ENCODE data around the gene RAB7A.
"Not testable (repeated sequence)": the region's sequence is repeated elsewhere in the genome, so short reads cannot be mapped to it uniquely, and the experiment has no call there.

RAB7A gene

GRCh38 chr3:128753715-128754114 lies 27.7 kb downstream of the RAB7A start:
- DNase-seq (ENCODE audit: low read depth), result no peak

DNA sequence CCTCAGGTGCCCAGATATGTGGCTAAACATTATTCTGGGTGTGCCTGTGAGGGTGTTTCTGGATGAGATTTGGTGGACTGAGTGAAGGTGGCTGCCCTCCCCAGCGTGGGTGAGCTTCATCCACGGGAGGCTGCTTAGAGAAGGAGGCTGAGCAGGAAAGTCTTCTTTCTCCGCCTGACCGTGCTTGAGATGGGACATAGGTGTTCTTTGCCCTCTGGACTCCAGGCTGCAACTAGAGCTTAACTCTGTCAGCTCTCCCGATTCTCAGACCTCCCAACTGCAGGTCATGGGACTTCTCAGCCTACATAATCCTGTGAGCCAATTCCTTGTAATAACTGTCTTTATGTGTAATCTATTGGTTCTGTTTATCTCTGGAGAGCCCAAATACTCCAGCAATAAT lies 34.1 kb downstream of the RAB7A start:
- no peak for DNase-seq (ENCODE audit: low read depth)

- no peak for DNase-seq (ENCODE audit: low read depth)
These were observed 34.9 kb downstream of the RAB7A start for GRCh38 chr3:128760881-128761280.

DNA sequence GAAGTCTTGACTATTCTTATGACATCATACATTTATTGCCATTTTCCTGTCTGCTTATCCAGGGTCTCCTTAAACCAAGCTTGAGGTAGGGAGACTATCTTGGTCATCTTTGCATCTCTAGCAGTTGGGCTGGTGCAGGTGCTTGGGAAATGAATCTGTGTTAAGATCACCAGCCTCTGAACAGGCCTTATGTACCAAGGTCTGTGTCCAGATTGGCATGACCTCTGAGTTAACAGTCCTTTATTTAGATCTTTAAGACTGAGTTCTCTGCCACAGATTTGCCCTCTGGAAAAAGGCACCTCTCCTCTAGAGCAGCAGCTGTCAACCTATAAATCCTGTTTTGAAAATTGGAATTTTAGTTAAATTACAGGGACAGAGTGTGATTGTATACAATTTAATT lies 35.4 kb downstream of the RAB7A start:
- no peak for DNase-seq (ENCODE audit: low read depth)

- DNase-seq (ENCODE audit: low read depth), result no peak
These were observed 38.0 kb downstream of the RAB7A start for GRCh38 chr3:128763967-128764366.

- no peak for DNase-seq (ENCODE audit: low read depth)
These were observed 38.9 kb downstream of the RAB7A start for GRCh38 chr3:128764863-128765262.

DNA sequence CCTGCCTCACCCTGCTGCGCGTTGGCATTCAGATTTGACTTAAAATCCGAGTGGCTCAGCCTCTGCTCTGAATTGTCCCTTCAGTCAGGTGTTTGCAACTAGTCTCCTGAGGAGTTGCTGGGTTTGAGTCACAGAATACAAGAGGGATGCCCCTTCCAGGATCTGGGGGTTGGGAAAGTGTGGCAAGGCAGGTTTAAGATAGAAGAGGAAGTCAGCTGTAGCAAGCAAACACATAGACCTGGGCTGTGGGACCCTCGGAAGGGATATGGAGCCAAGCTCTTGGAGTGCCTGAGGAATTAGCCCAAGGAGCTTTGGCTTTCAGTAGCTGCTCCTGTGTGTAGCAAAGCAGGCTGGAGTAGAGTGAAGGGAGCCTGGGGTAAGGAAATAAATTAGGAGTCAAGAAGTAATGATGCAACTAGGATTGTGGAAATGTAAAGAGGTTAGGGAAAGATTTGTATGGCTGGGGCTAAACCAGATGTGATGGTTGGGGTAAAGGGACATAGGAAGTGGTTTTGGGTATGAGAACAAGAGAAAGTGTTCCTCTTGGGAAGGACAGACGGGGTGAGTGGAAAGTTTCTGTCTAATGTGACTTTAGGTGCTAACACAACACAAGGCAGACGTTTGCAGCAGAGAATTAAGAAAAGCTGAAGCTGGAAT lies 41.2 kb downstream of the RAB7A start:
- DNase-seq (ENCODE audit: low read depth), result no peak

DNA sequence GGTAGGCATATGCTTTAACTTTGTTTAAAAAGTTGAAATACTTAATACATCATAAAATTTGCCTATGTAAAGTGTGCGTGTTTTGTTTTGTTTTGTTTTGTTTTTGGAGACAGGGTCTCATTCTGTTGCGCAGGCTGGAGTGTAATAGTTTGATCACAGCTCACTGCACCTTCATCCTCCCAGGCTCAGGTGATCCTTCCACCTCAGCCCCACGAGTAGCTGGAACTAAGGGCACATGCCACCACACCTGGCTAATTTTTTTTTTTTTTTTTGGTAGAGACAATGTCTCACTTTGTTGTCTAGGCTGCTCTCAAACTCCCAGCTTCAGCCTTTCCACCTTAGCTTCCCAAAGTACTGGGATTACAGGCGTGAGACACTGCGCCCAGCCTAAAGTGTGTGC lies 42.5 kb downstream of the RAB7A start:
- no peak for DNase-seq (ENCODE audit: low read depth)

DNA sequence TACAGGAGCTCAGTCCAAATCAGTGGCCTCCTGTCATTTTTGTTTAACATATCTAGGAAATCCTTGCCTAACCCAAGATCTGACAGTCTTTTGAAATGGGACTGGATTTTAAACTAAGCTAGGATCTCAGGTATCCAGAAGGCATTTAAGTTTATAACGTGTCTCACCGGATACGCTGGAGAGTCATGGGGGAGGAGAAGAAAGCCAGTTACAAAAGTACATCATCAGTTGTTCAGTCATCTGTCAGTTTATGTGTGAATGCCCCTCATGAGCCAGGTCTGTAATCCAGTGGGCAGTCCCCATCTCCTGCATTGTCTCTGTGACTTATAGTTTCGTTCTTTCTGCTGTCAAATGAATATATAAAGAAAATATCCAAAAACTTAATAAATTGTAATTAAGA lies 44.4 kb downstream of the RAB7A start:
- no peak for DNase-seq (ENCODE audit: low read depth)

GRCh38 chr3:128773189-128773588 lies 47.2 kb downstream of the RAB7A start:
- DNase-seq (ENCODE audit: low read depth), result not testable (repeated sequence)

DNA sequence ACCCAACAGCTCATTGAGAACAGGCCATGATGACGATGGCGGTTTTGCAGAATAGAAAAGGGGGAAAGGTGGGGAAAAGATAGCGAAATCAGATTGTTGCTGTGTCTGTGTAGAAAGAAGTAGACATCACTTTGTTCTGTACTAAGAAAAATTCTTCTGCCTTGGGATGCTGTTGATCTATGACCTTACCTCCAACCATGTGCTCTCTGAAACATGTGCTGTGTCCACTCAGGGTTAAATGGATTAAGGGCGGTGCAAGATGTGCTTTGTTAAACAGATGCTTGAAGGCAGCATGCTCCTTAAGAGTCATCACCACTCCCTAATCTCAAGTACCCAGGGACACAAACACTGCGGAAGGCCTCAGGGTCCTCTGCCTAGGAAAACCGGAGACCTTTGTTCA lies 47.6 kb downstream of the RAB7A start:
- DNase-seq (ENCODE audit: low read depth), result not testable (repeated sequence)

- no peak for DNase-seq (ENCODE audit: low read depth)
These were observed 49.3 kb downstream of the RAB7A start for GRCh38 chr3:128775241-128775640.

GRCh38 chr3:128775906-128776542 lies 50.0 kb downstream of the RAB7A start:
- DNase-seq (ENCODE audit: low read depth), result no peak

DNA sequence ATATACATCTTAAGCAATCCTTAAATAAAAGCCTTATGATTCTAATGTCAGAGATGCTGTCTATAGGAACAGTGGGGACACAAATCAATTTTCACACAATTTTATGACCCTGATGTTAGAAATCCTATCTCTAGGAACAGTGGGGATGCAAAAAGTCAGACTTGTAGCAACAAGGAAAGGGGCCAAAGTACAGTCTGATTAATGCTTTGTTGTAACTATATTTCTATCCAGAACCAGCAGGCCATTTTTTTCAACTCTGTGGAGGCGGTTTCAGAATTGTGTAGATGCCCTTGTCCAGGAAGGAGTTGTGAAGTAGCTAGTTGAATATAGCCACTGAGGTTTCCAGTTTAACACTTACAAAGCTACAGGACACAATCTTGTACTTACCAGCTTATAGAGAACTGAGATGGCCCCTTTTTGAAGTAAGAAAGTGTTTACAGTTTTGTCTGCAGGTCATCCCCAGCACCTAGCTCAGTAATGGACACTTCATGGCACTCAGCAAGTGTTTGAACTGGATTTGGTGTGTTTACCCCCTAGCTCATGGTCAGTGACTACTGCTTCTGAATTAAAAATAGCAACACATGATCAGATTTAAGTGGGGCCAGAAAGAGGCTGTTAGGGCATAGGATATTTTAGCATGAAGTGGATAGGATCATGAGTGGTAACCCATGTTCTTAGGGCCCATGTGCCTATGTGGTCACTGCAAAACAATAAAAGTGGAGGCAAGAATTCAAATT lies 54.3 kb downstream of the RAB7A start:
- DNase-seq (ENCODE audit: low read depth), result no peak

DNA sequence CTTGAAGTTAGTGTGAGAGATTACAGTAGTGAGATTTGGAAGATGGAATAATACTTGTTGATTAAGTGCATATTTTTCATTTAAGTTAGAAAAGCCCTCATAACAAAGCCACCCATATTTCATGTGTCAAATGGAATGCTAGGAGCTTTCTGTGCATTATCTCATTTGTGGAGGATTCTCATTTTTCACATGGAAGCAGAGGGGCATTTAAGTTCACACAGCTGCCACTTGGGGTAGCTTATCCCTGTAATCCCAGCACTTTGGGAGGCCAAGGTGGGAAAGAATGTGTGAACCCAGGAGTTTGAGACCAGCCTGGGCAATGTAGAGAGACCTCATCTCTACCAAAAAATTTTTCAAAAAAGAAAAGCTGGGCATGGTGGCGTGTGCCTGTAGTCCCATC lies 55.2 kb downstream of the RAB7A start:
- DNase-seq (ENCODE audit: low read depth), result no peak

DNA sequence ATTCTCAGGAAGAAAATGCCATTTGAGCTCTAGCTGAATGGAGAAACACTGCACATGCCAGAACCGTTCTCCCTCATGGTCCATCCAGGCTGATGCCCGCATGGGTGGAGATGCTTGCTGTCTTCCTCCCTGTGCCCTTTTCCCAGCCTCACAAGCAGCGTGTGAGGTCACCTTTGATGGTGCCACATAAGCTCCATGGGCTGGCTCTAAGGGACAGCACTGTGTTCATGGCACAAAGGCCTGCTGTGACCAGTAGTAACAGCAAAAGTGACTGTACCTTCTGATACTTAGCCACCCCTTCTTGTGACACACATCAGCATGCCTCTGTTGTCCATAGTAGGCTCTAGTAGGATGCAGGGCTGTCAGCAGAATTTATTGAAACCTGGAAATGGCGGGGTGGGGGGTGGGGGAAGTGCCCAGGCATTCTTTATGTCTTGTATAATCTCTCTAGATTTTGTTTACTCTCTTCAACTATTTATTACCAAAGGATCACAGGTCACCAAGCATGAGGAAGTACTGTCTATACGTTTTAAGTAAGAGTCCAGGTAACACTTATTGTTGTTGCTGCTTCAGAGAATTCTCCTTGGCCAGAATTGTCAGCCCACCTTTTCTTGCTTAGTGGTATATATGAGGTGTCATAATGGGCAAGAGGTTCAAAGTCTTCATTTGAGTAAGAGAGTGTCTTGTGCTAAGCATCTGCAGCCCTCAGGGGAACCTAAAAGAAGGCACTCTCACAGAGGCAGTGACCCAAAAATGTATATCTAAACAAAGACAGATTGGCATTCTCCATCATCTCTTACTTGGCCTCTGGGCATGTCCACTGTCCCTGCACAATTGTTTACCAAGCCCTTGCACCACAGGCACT lies 56.5 kb downstream of the RAB7A start:
- no peak for DNase-seq (ENCODE audit: low read depth)

GRCh38 chr3:128783774-128784173 lies 57.8 kb downstream of the RAB7A start:
- DNase-seq (ENCODE audit: low read depth), result no peak

DNA sequence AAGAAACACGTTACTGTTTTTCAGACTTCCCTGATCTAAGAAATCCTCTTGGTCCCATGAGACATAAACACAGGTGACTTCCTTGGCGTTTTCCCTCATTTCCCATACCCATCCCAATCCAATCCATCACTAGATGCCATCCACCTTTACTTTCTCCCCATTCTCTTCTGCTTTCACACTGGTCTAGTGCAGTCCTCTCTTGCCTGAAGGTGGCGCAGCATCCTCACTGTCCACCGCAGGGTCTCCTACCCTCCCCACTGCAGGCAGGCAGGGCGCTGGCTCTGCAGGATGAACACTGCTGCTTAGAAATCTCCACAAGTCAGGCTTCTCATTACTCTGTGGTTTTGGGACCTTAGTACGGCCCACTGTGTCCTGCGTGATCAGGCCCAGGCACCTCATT lies 58.2 kb downstream of the RAB7A start:
- DNase-seq (ENCODE audit: low read depth), result peak; percentile 28

GRCh38 chr3:128784843-128785242 lies 58.9 kb downstream of the RAB7A start:
- no peak for DNase-seq (ENCODE audit: low read depth)

DNA sequence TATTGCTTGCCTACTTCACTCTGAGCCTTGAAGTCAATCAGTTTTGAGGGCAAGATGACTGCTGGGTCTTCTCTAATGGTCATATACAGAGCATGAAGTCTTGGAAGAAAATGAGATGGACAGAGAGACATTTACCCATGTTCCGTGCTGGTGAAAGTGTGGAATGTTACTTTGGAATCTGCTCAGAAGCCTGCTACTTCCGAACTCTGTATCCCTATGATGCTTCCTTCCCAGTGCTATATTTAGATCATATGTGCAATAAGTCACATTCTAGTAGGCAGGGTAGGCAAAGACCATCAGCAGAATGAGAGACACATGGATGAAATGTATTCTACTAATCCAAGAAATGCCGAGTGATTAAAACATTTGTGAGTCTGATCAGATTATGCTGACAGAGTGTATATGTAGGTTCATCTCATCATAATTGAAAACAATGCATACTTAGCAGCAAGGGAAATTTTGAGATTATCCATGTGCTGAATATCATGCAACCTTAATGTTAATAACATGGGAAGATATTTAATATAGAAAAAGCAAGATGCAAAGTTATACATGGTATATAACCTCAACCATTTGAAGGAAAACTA lies 60.5 kb downstream of the RAB7A start:
- no peak for DNase-seq (ENCODE audit: low read depth)

GRCh38 chr3:128787256-128788253 lies 61.6 kb downstream of the RAB7A start:
- DNase-seq (ENCODE audit: low read depth), result no peak
